GM23338 (cell line): ENCODE results near the gene CYB5R4. TPM values are rescaled to one million over a fixed set of nuclear protein-coding genes. Genes with fewer than 3 reads are reported as not detected.
A peak's percentile ranks its signal among the peaks of the same experiment; 100 is the strongest.

ENCODE experiments used
- ATAC-seq: fragments of 200-7000 bp; cut with Tn5 transposase; 3 replicates; pipeline ENCODE4 v1.9.1; 2020
- DNase-seq: peaks from one replicate; pipeline ENCODE4 v3.0.0-alpha.2; 2015; ENCODE audit warnings: low spot score
- H2AFZ ChIP-seq: fragments of 200-600 bp; sonication (generic); 2 replicates; pipeline ENCODE4 v1.8.0; 2016; ENCODE audit warnings: antibody characterized with exemption, mild to moderate bottlenecking, moderate library complexity
- H3F3A ChIP-seq: fragments of 200-600 bp; sonication (generic); replicated peaks from 2 replicates; pipeline ENCODE4 v1.8.0; 2017; ENCODE audit warnings: antibody characterized with exemption, mixed run types, low read depth
- H3K27ac ChIP-seq: fragments of 200-600 bp; sonication (generic); 2 replicates; pipeline ENCODE4 v1.6.1; 2016; ENCODE audit warnings: low read depth
- H3K27me3 ChIP-seq: fragments of 200-600 bp; sonication (generic); 2 replicates; pipeline ENCODE4 v1.8.0; 2016; ENCODE audit warnings: mild to moderate bottlenecking, mixed run types, moderate library complexity; ENCODE audit not compliant: insufficient read depth
- H3K36me3 ChIP-seq: fragments of 200-600 bp; sonication (generic); 2 replicates; pipeline ENCODE4 v1.8.0; 2016; ENCODE audit warnings: mild to moderate bottlenecking; ENCODE audit not compliant: insufficient read depth
- H3K4me1 ChIP-seq: fragments of 200-600 bp; sonication (generic); 2 replicates; pipeline ENCODE4 v1.8.0; 2016; ENCODE audit warnings: mild to moderate bottlenecking, moderate library complexity; ENCODE audit not compliant: insufficient read depth
- H3K4me2 ChIP-seq: fragments of 200-600 bp; sonication (generic); 2 replicates; pipeline ENCODE4 v1.7.1; 2017; ENCODE audit warnings: mixed run types
- H3K4me3 ChIP-seq: fragments of 200-600 bp; sonication (generic); 2 replicates; pipeline ENCODE4 v1.6.1; 2016; ENCODE audit warnings: mixed run types
- H3K79me2 ChIP-seq: fragments of 200-600 bp; sonication (generic); replicated peaks from 2 replicates; pipeline ENCODE4 v1.8.0; 2017; ENCODE audit warnings: mild to moderate bottlenecking; ENCODE audit not compliant: insufficient read depth
- H3K9me2 ChIP-seq: fragments of 200-600 bp; sonication (generic); 2 replicates; pipeline ENCODE4 v1.8.0; 2017; ENCODE audit not compliant: insufficient read depth
- H4K20me1 ChIP-seq: fragments of 200-600 bp; sonication (generic); replicated peaks from 2 replicates; pipeline ENCODE4 v1.8.0; 2017; ENCODE audit warnings: mild to moderate bottlenecking; ENCODE audit not compliant: insufficient read depth
- H3K27ac Mint-ChIP-seq: 2 replicates; pipeline ENCODE4 v1.8.0; 2020; ENCODE audit warnings: inconsistent platforms, mild to moderate bottlenecking, moderate library complexity, mixed read lengths
- H3K27me3 Mint-ChIP-seq: 3 replicates; pipeline ENCODE4 v1.8.0; 2022; ENCODE audit warnings: low read depth, mild to moderate bottlenecking, moderate library complexity, mixed read lengths, inconsistent platforms; ENCODE audit not compliant: insufficient read depth, poor library complexity
- H3K36me3 Mint-ChIP-seq: 3 replicates; pipeline ENCODE4 v1.8.0; 2021; ENCODE audit warnings: low read depth, mild to moderate bottlenecking, inconsistent platforms, moderate library complexity, mixed read lengths
- H3K4me1 Mint-ChIP-seq: 3 replicates; pipeline ENCODE4 v1.8.0; 2020; ENCODE audit warnings: mild to moderate bottlenecking, inconsistent platforms, mixed read lengths
- H3K4me3 Mint-ChIP-seq: 3 replicates; pipeline ENCODE4 v1.8.0; 2021; ENCODE audit warnings: moderate library complexity, mild to moderate bottlenecking, inconsistent platforms, mixed read lengths
- H3K9me3 Mint-ChIP-seq: 3 replicates; pipeline ENCODE4 v1.8.0; 2020; ENCODE audit warnings: moderate library complexity, mild to moderate bottlenecking, inconsistent platforms, mixed read lengths
- CREB1 ChIP-seq: fragments of 250-450 bp; sonication (Bioruptor Pico); IDR thresholded peaks from 2 replicates; pipeline ENCODE4 v1.5.0; 2020; ENCODE audit warnings: low read depth, mild to moderate bottlenecking, moderate library complexity
- NANOG ChIP-seq: IDR thresholded peaks from 2 replicates; pipeline ENCODE4 v1.6.1; 2016; ENCODE audit warnings: antibody characterized with exemption, borderline replicate concordance
- ZNF462 ChIP-seq: fragments of 250-450 bp; sonication (Bioruptor Pico); IDR thresholded peaks from 2 replicates; pipeline ENCODE4 v1.5.0; 2020; ENCODE audit warnings: mild to moderate bottlenecking, moderate library complexity
- polyA plus RNA-seq: library from polyadenylated mRNA; unstranded; fragments of >200 nt; fragmentation: Nextera tagmentation; extraction: Ambion mirVana; gene quantifications from 2 replicates; pipeline ENCODE4 v1.2.1, GENCODE V29; 2016
- total RNA-seq: library from RNA; depleted of rRNA; stranded (reverse); fragments of >200 nt; shearing (Covaris generic); gene quantifications from 2 replicates; pipeline ENCODE4 v1.2.3, GENCODE V29; 2014

Gene CYB5R4
- total and polyA plus RNA-seq, 2 experiments from 2014 or later = 8.9 to 17.2 TPM

- peak; percentile 36; the same call in 1 of the 2 replicates for TF ChIP-seq ZNF462 (CRISPR knock-in tag)
Observed at GRCh38 chr6:83859410-83860358, at the start of gene CYB5R4 (continued).

- Histone ChIP-seq H3K4me2 (no peak overlapping the region), H3K4me1 (no peaks in the 10 kb centered on the region), H3K79me2 (no peaks in the 10 kb centered on the region), H3K27ac (no peak overlapping the region), H4K20me1 (no peaks in the 10 kb centered on the region), H3K27me3 (no peaks in the 10 kb centered on the region), H3F3A (no peaks in the 10 kb centered on the region), H3K36me3 (no peaks in the 10 kb centered on the region), H3K4me3 (no peak overlapping the region), H2AFZ (no peak overlapping the region), H3K9me2 (no peaks in the 10 kb centered on the region; the same call in 1 of the 2 replicates)
- Mint-ChIP-seq H3K4me1 (no peaks in the 10 kb centered on the region), H3K27me3 (no peaks in the 10 kb centered on the region), H3K27ac (no peak overlapping the region), H3K4me3 (no peak overlapping the region), H3K36me3 (no peaks in the 10 kb centered on the region), H3K9me3 (no peaks in the 10 kb centered on the region)
- ATAC-seq = no peak
- no peak for DNase-seq
- TF ChIP-seq CREB1 (no peak), ZNF462 (CRISPR knock-in tag) (no peak), NANOG (no peak)
Observed at GRCh38 chr6:83812595-83812994, 46.9 kb upstream of the CYB5R4 start.
